ENCODE results near the gene MGAT3.
A peak's percentile ranks its signal among the peaks of the same experiment; 100 is the strongest.
"Not testable (repeated sequence)": the region's sequence is repeated elsewhere in the genome, so short reads cannot be mapped to it uniquely, and the experiment has no call there.

The MGAT3 gene

GRCh38 chr22:39489094-39490068 lies 32.6 kb downstream of the MGAT3 start:
- no peak for DNase-seq (ENCODE audit: low read depth in 2 of 2, low spot score in 1 of 2)

DNA sequence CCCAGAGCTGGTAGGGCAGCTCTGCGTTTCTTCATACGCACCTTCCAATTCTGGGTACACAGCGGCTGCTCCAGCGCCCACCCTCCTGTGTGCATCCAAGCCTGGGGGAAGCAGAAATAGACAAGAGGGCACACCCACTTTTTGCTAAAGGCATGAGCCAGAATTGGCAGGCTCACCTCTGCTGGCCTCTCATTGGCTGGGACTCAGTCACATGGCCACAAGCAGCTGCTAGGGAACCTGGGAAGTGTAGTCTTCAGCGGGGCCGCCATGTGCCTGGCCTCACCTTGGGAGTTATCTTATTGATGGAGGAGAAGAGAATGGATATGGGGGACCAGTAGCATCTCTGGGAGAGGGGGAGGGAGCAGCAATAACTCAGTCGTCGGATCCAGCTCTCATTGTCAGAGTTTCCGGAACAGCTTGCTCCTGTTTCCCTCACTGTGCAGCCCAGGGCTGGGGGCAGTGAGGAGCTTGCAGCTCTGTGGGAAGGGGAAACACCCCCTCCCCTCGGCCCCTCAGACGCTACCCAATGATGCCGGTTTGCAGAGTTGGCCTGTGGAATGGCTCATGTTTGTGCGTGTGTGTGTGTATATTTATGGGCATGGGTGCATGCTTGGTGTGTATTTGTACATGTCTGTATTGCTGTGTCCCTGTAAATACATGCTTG lies 33.5 kb downstream of the MGAT3 start:
- peak in 1 of 2 donors; percentile 60 for DNase-seq (ENCODE audit: low read depth in 2 of 2, low spot score in 1 of 2)

DNA sequence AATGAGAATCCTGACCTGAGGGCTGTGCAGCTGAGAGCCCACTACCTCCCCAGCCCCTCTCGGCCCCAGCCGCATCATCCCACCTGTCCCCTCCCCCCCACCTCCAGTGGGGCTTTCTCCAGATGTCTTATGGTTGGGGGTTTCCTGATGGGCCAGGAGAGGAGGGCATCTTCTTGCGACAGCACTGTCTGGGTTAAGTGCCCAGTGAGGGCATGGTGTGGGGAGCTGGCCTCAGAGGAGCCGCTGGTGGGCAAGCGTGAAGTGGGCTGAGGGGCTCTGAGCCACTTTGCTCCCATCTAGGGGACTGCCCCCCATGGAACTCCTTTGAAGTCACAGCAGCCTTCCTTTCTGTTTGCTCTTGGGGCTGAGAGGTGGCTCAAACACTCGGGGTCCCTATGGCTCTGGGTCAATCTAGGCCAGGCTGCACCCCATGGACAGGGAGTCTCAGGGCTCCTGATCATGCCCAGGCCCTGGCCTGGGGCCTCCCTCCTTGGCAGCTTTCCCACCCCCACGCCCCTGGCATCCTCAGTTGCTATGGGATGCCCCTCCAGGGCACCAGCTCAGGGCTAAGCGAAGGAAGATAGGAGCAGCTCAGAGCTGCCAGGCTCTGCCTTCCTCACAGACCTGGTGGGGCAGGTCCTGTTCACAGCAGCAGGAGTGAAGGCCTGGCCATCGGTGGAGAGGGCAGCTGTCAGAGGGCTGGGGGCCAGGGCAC lies 34.3 kb downstream of the MGAT3 start:
- no peak for DNase-seq (ENCODE audit: low read depth in 2 of 2, low spot score in 1 of 2)

DNA sequence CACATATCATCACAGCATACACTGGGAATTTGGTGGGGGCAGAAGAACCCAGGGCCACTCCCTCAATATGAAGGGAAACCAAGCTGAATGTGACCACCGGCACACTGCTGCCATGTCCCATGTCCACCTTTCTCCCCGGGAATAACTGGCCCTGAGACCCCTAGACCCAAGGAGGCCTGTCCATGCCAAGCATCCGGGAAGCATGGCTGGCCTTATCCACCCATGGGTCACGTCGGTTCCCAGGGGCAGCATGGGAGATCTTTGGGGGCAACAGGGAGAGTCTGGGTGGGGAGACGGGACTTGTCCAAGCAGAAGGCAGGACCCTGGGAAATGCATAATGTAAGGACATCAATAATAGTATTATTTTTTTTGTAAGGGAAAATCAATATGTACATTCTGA lies 34.9 kb downstream of the MGAT3 start:
- DNase-seq (ENCODE audit: low read depth in 2 of 2, low spot score in 1 of 2), result no peak

- no peak for DNase-seq (ENCODE audit: low read depth in 2 of 2, low spot score in 1 of 2)
Measured at GRCh38 chr22:39492186-39492585, 35.4 kb downstream of the MGAT3 start.

DNA sequence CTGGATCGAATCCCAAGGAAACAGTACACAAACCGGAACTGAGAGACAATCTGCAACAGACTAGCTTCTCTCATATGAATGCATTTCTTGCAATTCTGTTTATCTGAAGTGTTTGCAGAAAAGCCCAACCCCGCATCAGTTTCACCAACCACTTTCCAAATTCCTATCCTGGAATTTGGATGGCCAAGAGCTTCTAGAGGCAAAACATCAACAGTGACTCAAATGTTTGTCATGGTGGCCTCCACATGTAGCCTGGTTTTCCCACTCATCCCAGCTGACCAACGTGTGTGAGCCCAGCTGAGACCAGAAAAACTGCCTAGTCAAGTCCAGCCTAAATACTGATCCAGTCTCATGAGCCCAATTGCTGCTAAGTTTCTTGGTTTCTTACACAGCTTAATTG lies 36.9 kb downstream of the MGAT3 start:
- DNase-seq (ENCODE audit: low read depth in 2 of 2, low spot score in 1 of 2), result no peak

GRCh38 chr22:39494471-39495120 lies 37.8 kb downstream of the MGAT3 start:
- no peak for DNase-seq (ENCODE audit: low read depth in 2 of 2, low spot score in 1 of 2)

DNA sequence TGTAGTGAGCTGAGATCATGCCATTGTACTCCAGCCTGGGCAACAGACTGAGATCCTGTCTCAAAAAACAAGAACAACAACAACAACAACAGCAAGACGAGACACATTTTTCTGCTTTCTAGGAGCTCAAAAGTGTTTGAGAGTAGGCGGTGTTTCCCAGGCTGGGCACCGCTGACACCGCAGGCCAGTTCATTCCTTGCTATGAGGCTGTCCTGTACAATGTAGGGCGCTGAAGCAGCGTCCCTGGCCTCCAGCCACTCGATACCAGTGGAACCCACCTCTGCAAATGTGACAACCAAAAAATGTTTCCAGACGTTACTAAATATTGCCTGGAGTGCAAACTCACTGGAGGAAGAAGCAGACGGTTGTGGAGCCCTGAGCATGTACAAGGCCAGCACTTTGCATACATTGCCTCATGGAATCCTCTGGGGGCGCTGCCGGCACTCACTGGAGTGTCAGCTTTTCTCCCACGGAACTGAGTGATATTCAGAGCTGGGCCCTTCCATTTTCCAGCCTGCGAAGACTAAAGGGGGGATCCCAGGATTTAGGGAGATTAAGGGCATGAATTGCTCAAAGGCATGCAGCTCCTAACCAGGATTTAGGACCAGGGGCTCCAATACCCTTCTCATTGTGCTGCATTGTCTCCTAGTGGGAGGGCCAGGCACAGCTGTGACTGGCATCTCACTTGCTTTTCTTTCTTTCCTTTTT lies 39.5 kb downstream of the MGAT3 start:
- DNase-seq (ENCODE audit: low read depth in 2 of 2, low spot score in 1 of 2), result no peak

- DNase-seq (ENCODE audit: low read depth in 2 of 2, low spot score in 1 of 2), result no peak
Measured at GRCh38 chr22:39497429-39497828, 40.6 kb downstream of the MGAT3 start.

DNA sequence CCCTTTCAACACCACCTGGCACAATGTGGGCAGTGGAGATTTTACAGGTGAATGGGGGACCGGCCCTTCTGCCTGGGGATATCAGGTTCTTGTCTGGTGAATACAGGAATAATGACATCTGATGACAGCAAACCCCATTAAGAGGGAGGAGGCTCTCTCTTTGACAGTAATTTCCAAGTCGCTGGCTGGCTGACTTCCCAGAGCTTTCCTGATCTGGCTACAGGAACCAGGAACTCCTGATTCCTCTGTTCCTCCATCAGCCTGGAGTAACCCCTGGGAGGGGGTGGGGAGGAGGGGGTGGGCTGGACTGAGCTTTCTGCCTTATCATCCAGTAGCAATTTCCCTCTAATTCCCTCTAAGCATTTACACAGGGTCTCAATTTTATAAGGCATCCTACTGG lies 41.6 kb downstream of the MGAT3 start:
- DNase-seq (ENCODE audit: low read depth in 2 of 2, low spot score in 1 of 2), result no peak

DNA sequence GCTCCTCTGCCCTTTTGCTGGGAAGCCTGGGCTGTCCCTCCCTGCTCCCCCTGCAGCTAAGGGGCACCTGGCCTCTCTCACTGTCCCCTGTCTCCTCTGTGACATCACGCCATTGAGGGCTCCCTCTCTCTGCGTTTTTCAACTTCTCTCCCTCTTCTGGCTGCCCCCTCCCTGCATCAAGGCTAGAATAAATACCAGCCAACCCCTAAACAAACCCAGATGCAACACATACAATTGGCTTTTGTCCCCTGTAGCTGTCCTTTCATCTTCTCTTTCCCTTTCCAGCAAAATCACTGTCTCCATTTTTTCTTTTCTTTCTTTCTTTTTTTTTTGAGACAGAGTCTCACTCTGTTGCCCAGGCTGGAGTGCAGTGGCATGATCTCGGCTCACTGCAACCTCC lies 42.0 kb downstream of the MGAT3 start:
- no peak for DNase-seq (ENCODE audit: low read depth in 2 of 2, low spot score in 1 of 2)

DNA sequence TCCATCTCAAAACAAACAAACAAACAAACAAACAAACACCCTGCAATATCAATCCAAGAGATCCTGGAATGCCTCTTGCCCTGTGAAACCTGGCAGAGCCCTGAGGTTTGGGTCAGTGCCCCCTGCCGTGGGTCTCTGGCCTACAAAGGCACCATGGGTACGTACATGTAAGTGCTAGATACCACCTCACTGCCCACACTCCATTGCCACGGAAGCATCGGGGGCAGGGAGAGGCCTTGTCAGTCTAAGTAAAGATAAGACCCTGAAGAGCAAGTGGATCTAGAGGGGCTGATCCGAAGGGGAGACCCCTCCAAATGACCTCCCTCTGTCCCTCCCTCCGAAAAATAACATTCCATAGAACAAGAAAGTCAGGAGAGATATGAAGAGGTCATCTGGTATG lies 43.3 kb downstream of the MGAT3 start:
- no peak for DNase-seq (ENCODE audit: low read depth in 2 of 2, low spot score in 1 of 2)

- no peak for DNase-seq (ENCODE audit: low read depth in 2 of 2, low spot score in 1 of 2)
Measured at GRCh38 chr22:39501644-39502108, 44.9 kb downstream of the MGAT3 start.

DNA sequence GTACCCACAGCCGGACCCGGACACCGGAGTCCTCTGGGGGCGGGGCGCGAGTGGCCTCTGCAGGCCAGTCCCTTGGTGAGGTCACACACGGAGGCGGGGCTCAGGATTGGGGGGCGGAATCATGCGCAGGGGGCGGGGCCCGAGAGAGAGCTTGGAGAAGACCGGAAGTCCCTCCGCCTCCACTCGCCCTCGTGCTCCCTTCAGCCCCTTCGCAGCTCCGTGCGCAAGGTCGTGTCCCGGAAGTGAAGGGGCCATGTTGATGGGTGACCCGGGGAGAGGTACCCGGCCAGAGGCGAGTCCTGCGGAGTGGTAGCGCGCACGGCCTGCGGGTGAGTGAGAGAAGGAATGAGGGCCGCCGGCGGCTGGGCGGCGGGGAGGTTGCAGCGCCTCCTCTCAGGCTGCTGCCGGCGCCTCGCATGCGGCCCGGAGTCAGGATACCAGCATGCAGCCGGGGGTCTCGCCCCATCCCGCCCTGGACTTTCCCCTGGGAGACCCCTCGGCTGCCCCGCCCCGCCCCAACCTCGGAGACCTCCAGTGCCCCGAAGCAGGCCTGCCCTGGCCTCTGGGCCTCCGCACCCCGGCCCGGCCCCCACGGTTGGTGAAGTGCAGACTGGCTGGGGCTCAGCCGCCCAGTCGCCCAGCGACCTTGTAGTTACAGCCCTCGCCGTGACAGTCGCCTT lies 45.4 kb downstream of the MGAT3 start, which contains the start of gene MIEF1:
Gene MIEF1 (plus strand): TSS at position 182 of the 680 bp plus-strand sequence. CDS start 9,005 bp downstream, outside the sequence.
- peak; percentile 82 to 84 for DNase-seq (ENCODE audit: low read depth in 2 of 2, low spot score in 1 of 2)

DNA sequence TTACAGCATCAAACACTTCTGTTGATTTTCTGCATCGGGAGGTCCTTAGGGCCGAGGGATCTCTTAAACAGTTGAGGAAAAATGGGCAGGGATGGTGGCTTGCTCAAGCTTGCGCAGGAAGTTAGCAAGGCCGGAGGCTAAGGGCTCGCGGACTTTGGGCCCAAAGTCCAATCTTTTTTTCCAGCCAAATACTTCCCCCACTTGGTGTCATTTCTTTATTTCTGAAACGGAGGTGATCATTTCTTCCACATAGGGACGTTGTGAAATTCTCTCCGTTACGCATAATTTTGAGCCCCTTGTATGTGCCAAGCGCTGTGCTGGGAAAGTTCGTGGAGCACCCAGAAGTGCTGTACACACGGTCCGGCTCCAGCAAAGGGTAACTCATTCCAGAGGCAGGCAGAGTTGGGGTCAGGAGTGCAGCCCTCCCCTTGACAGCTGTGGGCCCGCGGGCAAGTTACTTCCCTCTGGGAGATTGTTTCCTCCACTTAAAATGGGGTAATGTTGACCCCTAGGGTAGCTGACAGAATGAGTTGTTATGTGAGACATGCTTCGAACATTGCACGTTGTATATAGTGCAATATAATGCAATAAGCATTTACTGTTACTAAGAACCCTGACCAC lies 46.1 kb downstream of the MGAT3 start:
- no peak for DNase-seq (ENCODE audit: low read depth in 2 of 2, low spot score in 1 of 2)

- DNase-seq (ENCODE audit: low read depth in 2 of 2, low spot score in 1 of 2), result no peak
Measured at GRCh38 chr22:39503630-39504029, 46.8 kb downstream of the MGAT3 start.

GRCh38 chr22:39504071-39504470 lies 47.3 kb downstream of the MGAT3 start:
- no peak for DNase-seq (ENCODE audit: low read depth in 2 of 2, low spot score in 1 of 2)

GRCh38 chr22:39507021-39507420 lies 50.2 kb downstream of the MGAT3 start:
- DNase-seq (ENCODE audit: low read depth in 2 of 2, low spot score in 1 of 2), result not testable (repeated sequence)

DNA sequence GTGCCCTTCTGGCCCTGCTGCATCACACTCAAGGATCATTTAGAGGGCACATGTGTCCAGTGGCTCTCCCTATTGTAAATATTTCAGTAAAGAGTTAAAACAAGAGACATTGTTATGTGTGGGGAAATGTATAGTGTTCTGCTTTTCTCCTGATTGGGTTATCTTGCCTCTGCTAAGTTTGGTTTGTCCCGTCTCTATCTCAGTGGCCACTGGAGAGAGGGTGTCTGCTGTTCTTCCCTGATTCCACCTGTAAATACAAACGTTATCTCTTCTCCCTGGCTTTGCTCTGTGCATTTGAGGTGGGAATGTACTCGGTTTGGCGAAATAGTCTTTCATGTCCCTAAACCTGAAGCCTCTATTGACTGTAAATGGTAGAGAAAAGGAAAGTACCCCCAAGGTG lies 51.6 kb downstream of the MGAT3 start:
- DNase-seq (ENCODE audit: low read depth in 2 of 2, low spot score in 1 of 2), result no peak
